Measurements from ENCODE around the gene FBXO48. TPM values are rescaled to one million over a fixed set of nuclear protein-coding genes. Genes with fewer than 3 reads are reported as not detected.

Gene FBXO48
- total and polyA plus RNA-seq, 8 donors: 1.5 to 3.2 (median 2.5) TPM

Other genes with a start within 250 kb of the FBXO48 start
- 10 to 100 TPM; 50.2 to 69.0 TPM for gene PPP3R1, start 214.8 kb downstream of the FBXO48 start, total RNA-seq
- gene PPP3R1, start 214.8 kb downstream of the FBXO48 start, polyA plus RNA-seq (ENCODE audit: insufficient read length in 6 of 6): 10 to 100 TPM; 58.0 to 74.2 (median 66.9) TPM
- gene CNRIP1, start 147.3 kb downstream of the FBXO48 start, total RNA-seq: 10 to 100 TPM; 16.9 to 20.1 TPM
- 10 to 100 TPM; 44.7 to 50.8 (median 47.4) TPM for gene CNRIP1, start 147.3 kb downstream of the FBXO48 start, polyA plus RNA-seq (ENCODE audit: insufficient read length in 6 of 6)
- gene PLEK, start 102.0 kb downstream of the FBXO48 start, total RNA-seq: 10 to 100 TPM; 20.2 to 67.3 TPM
- gene PLEK, start 102.0 kb downstream of the FBXO48 start, polyA plus RNA-seq (ENCODE audit: insufficient read length in 6 of 6): 10 to 100 TPM in 4 of 6 donors, 1 to 10 TPM in 2; 9.0 to 15.3 (median 10.5) TPM
- 1 to 10 TPM; 3.6 to 4.3 TPM for gene APLF, start 291 bp upstream of the FBXO48 start, total RNA-seq
- 1 to 10 TPM; 3.3 to 4.4 (median 3.9) TPM for gene APLF, start 291 bp upstream of the FBXO48 start, polyA plus RNA-seq (ENCODE audit: insufficient read length in 6 of 6)
- not detected for gene PROKR1, start 176.3 kb upstream of the FBXO48 start, total RNA-seq
- gene PROKR1, start 176.3 kb upstream of the FBXO48 start, polyA plus RNA-seq (ENCODE audit: insufficient read length in 6 of 6): under 1 TPM; 0.04 to 0.14 (median 0.09) TPM

Data from left lung (tissue), 8 donors.